ENCODE results near the gene PDE4D. TPM values are rescaled to one million over a fixed set of nuclear protein-coding genes. Genes with fewer than 3 reads are reported as not detected.

The PDE4D gene
- total RNA-seq, 4 donors from 2014 or later: 6.7 to 21.0 (median 15.0) TPM

DNA sequence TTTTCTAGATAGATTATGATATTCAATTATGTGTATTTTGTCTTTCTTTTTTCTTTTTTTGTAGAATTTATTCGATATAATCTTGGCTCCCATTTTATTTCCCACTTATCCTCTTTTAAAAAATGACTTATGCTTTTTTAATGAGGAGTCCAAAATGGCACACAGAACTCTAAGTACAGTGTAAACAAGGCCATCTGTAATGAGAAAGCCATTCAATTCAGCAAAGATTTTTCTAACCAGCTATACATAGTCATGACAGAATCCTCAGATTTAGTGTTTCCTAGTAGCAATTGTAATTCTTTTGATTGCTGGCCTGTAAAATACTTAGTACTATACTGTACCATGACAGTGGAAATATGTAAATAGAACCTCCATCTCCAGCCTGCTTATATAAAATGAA, 659.3 kb downstream of the PDE4D start:
- H3K4me3 ChIP-seq (ENCODE audit: low read depth, poor library complexity, severe bottlenecking): no peak overlapping the region
- DNase-seq (ENCODE audit: low spot score in 2 of 2): no peak
- TF ChIP-seq, protein P1, sequence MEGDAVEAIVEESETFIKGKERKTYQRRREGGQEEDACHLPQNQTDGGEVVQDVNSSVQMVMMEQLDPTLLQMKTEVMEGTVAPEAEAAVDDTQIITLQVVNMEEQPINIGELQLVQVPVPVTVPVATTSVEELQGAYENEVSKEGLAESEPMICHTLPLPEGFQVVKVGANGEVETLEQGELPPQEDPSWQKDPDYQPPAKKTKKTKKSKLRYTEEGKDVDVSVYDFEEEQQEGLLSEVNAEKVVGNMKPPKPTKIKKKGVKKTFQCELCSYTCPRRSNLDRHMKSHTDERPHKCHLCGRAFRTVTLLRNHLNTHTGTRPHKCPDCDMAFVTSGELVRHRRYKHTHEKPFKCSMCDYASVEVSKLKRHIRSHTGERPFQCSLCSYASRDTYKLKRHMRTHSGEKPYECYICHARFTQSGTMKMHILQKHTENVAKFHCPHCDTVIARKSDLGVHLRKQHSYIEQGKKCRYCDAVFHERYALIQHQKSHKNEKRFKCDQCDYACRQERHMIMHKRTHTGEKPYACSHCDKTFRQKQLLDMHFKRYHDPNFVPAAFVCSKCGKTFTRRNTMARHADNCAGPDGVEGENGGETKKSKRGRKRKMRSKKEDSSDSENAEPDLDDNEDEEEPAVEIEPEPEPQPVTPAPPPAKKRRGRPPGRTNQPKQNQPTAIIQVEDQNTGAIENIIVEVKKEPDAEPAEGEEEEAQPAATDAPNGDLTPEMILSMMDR (IDR thresholded peaks at IDR 0.05): no peak
- TF ChIP-seq POLR2A (IDR thresholded peaks at IDR 0.05): no peak
- intact Hi-C loops (cut with DNase I; ENCODE audit: low total_unique reads): no loop called here
- 70 to 75% methylated on average over 1 of the region's 1 CpG for WGBS, 2 donors

DNA sequence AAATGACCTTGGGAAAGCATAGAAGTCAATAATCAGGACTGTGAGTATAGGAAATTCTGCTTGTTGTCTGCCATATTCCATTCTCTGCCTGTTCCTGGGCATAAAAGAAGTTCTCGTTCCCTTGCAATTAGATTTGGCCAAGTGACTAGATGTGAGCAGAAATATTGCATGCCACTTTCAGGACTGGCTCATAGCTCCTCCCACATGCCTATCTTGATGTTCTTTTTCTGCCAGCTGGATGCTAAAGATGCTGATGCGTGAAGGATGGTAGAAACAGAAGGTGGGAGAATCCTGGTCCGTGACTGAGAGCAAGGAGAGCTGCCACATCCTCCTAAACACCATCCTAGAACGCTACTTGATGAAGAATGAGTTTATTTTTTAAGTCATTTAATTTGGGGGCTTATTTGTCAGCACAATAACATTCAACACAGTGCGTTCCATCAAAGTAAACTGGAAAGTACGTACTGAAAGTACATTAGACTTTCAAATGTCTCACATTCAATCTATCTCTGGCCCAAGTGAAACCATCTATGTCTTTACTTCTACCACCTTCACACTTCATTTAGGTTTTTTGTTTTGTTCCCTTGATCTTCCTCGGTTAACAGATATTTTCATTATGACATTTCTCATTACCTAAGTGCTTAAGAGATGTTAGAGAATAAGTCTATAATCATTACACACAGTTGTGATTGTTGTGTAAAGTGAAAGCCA, 662.1 kb downstream of the PDE4D start:
- WGBS, 2 donors: 73 to 87% methylated on average over 7 of the region's 7 CpGs
- DNase-seq (ENCODE audit: low spot score in 2 of 2): no peak
- H3K4me3 ChIP-seq (ENCODE audit: low read depth, poor library complexity, severe bottlenecking): no peak overlapping the region
- intact Hi-C loops (cut with DNase I; ENCODE audit: low total_unique reads): no loop called here
- TF ChIP-seq POLR2A (IDR thresholded peaks at IDR 0.05): no peak
- TF ChIP-seq, protein P1 (IDR thresholded peaks at IDR 0.05): no peak

DNA sequence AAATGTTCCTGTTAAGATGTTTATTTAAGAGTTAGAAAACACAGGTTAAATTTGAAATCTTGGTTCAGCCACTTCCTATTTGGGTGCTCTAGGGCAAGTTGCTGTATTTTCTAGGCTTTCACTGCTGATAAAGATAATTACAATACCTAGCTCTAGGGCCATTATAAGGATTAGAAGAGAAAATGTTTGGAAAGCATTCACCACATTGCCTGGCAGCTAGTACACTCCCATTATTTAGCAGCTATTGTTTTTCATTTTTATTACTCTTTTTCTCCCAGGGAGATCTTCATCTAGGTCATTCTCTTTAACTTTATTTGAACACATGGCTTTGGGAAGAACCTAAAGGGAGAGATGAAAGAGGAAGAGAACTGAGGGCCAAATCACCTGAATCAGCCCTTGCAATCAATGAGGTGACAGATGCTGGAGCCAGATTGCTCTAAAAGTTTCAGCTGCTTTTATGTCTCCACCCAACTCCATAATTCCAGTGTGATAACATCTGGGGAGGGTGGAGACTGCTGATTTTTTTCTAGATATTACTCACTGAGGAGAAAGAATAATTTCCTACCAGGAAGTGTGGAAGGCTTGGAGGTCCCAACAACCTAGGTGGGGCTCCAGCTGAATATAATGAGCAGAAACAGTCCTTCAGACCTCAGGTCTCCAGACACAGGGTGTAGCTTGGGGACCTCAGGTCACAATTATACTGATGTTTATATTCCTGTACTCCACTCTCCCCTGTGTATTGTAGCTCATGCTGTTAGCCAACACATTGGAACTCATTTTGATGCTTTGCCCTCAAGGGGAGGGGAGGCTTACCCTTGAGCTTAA, 670.6 kb downstream of the PDE4D start:
- TF ChIP-seq POLR2A (IDR thresholded peaks at IDR 0.05): no peak
- TF ChIP-seq, protein P1 (IDR thresholded peaks at IDR 0.05): no peak
- DNase-seq (ENCODE audit: low spot score in 2 of 2): peak in 1 of 2 donors; percentile 18
- intact Hi-C loops (cut with DNase I; ENCODE audit: low total_unique reads): no loop called here
- no peak overlapping the region for H3K4me3 ChIP-seq (ENCODE audit: low read depth, poor library complexity, severe bottlenecking)

DNA sequence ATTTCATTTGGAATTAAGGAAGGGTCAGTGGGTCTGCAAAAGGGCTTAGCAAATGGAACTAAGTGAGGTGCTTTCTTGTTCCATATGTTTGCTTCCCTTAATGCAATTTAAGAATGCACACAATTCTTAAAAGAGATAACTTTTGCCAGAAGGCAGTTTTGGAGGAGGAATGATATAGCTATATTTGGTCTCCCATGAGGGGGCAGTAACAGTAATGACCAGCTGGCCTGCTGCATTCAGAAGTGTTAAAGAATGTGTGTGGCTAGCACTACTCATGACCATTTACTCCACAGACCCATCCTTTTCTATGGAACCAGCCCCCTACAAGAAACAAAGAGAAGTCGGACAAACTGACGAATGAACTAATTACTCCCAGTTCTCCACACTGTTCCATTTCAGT, 671.8 kb downstream of the PDE4D start:
- no peak for DNase-seq (ENCODE audit: low spot score in 2 of 2)
- intact Hi-C loops (cut with DNase I; ENCODE audit: low total_unique reads): no loop called here
- WGBS, 2 donors: 90 to 100% methylated on average over 2 of the region's 2 CpGs
- TF ChIP-seq, protein P1 (IDR thresholded peaks at IDR 0.05): no peak
- TF ChIP-seq POLR2A (IDR thresholded peaks at IDR 0.05): no peak
- no peak overlapping the region for H3K4me3 ChIP-seq (ENCODE audit: low read depth, poor library complexity, severe bottlenecking)

DNA sequence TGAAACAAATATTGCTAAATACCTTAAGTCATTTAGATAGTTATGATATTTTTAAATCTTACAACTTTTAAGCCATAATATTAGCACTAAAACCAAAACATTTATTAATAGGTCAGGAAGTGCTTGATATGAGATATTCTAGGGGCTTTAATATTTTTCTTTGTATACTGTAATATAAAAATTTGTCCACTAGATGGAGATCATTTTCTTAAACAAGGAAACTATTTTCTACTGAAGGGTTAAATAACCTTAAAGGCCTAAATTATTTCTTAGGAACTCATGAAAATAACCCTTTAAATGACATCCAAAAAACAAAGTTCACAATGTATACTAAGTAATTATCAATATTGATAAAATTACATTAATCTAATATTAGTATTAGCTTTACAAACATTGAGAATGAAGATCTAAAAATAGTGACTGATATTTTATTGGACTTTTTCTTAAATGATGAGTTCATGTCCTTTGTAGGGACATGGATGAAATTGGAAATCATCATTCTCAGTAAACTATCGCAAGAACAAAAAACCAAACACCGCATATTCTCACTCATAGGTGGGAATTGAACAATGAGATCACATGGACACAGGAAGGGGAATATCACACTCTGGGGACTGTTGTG, 675.0 kb downstream of the PDE4D start:
- 96 to 98% methylated on average over 2 of the region's 2 CpGs for WGBS, 2 donors
- intact Hi-C loops (cut with DNase I; ENCODE audit: low total_unique reads): no loop called here
- TF ChIP-seq POLR2A (IDR thresholded peaks at IDR 0.05): no peak
- TF ChIP-seq, protein P1 (IDR thresholded peaks at IDR 0.05): no peak
- DNase-seq (ENCODE audit: low spot score in 2 of 2): no peak
- H3K4me3 ChIP-seq (ENCODE audit: low read depth, poor library complexity, severe bottlenecking): no peak overlapping the region
